Muscle of leg (tissue), 11 donors: ENCODE measurements around the gene ILDR2. TPM values are rescaled to one million over a fixed set of nuclear protein-coding genes. Genes with fewer than 3 reads are reported as not detected.

Experiments used
- DNase-seq: peaks from one replicate; pipeline ENCODE4 v3.0.0; 2013
- H3K27ac ChIP-seq: one replicate; pipeline ENCODE4 v1.5.1; 2013; ENCODE audit warnings: mild to moderate bottlenecking, low read length, control low read depth
- H3K27me3 ChIP-seq: one replicate; pipeline ENCODE4 v1.6.1; 2013; ENCODE audit warnings: low read length; ENCODE audit not compliant: control insufficient read depth, insufficient read depth
- H3K36me3 ChIP-seq: one replicate; pipeline ENCODE4 v1.6.1; 2013; ENCODE audit warnings: low read length; ENCODE audit not compliant: control insufficient read depth, insufficient read depth
- H3K4me1 ChIP-seq: one replicate; pipeline ENCODE4 v1.6.1; 2013; ENCODE audit warnings: low read length; ENCODE audit not compliant: control insufficient read depth, insufficient read depth
- H3K4me3 ChIP-seq: one replicate; pipeline ENCODE4 v1.5.1; 2013; ENCODE audit warnings: low read length, control low read depth
- H3K9me3 ChIP-seq: replicated peaks from 2 replicates; pipeline ENCODE4 v1.6.1; 2013; ENCODE audit warnings: low read depth, low read length; ENCODE audit not compliant: control insufficient read depth
- WGBS: methylation state at CpG from one replicate; pipeline ENCODE4 v1.1.5; 2013; ENCODE audit warnings: missing lambda C conversion rate; ENCODE audit not compliant: insufficient coverage; 5-methylcytosine and 5-hydroxymethylcytosine counted together
- polyA plus RNA-seq, 8 donors: library from polyadenylated mRNA; unstranded; fragments of 120-200 nt; gene quantifications; one replicate each; pipeline versions ENCODE4 v1.2.1 to v1.2.3, GENCODE V29; 2013; ENCODE audit warnings: inconsistent platforms in 1 of 8, low replicate concordance in 1 of 8; ENCODE audit not compliant: insufficient read length in 8 of 8, insufficient read depth in 1 of 8
- total RNA-seq: library from RNA; stranded (reverse); fragments of 120-200 nt; gene quantifications from one replicate; pipeline ENCODE4 v1.2.4, GENCODE V29; 2013

ILDR2 gene
- total and polyA plus RNA-seq, 9 donors, result 1.6 to 3.4 (median 2.4) TPM

- Histone ChIP-seq H3K4me3 (no peak overlapping the region), H3K9me3 (no peaks in the 10 kb centered on the region), H3K27ac (no peak overlapping the region), H3K27me3 (peaks cover 34% of the 10 kb centered on the region), H3K36me3 (no peaks in the 10 kb centered on the region), H3K4me1 (peaks cover 7% of the 10 kb centered on the region)
- DNase-seq, result no peak
- no CpG with 5 or more reads among the region's 2 CpGs for WGBS
Measured at GRCh38 chr1:166972826-166973225, 2.5 kb downstream of the ILDR2 start.

DNA sequence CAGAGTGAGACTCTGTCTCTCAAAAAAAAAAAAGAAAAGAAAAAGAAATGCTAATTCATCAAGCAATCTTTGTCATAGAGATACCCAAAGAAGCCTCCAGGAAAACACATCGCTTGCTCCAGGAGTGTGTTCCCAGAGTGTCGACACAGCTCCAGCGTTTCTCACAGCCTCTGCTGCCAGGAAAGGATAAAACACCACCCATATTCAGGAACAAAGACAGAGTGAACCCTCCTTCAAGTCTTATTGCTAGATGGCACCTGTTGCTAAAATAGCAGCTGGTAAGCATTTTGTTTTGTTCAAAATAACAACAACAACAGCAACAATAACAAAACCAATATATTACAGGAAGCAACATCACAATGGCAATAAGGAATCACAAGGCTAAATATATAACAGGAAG, 3.1 kb downstream of the ILDR2 start:
- 70% methylated on average over 2 of the region's 3 CpGs for WGBS
- Histone ChIP-seq H3K27ac (no peak overlapping the region), H3K9me3 (no peaks in the 10 kb centered on the region), H3K4me3 (no peak overlapping the region), H3K36me3 (no peaks in the 10 kb centered on the region), H3K27me3 (peaks cover 34% of the 10 kb centered on the region), H3K4me1 (peaks cover 7% of the 10 kb centered on the region)
- no peak for DNase-seq

- peaks cover 7% of the 10 kb centered on the region for H3K4me1 ChIP-seq
- H3K27ac ChIP-seq, result no peak overlapping the region
- no peak for DNase-seq
- no CpG with 5 or more reads among the region's 3 CpGs for WGBS
- H3K9me3 ChIP-seq, result no peaks in the 10 kb centered on the region
- no peak overlapping the region for H3K4me3 ChIP-seq
- no peaks in the 10 kb centered on the region for H3K36me3 ChIP-seq
- H3K27me3 ChIP-seq, result peaks cover 26% of the 10 kb centered on the region
Measured at GRCh38 chr1:166971252-166971651, 4.1 kb downstream of the ILDR2 start.

DNA sequence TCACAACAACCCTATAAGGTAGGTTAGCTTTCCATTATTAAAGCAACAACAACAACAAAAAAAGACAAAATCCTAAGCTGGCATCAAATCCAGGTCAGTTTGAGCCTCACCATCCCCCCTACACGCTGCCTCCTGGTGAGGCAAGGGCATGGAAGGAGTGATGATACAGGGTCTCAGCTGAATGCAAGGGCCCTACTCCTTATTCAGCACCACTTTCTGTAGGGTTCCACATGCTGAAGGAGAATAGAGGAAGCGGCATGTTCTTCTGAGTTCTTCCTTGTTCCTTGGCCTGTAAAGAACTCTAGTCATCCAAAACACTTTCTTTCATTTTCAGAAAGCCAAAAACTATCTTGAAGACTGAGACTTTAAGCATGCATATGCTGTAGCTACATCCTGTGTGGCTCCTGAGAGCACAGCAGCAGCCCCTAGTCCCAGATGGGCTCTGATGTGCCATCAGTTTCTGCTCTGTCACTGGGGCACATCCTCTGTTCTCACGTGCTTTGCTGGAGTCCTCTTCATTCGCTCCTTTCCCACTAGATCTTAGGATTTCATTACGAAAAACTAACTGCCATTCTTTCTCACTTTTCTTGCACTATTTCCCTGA, 6.2 kb downstream of the ILDR2 start:
- DNase-seq, result no peak
- Histone ChIP-seq H3K4me1 (no peaks in the 10 kb centered on the region), H3K27ac (no peak overlapping the region), H3K27me3 (peaks cover 16% of the 10 kb centered on the region), H3K9me3 (no peaks in the 10 kb centered on the region), H3K4me3 (no peak overlapping the region), H3K36me3 (no peaks in the 10 kb centered on the region)
- 74% methylated on average over 3 of the region's 5 CpGs for WGBS

- no peak for DNase-seq
- no peaks in the 10 kb centered on the region for H3K9me3 ChIP-seq
- peaks cover 2% of the 10 kb centered on the region for H3K27me3 ChIP-seq
- WGBS, result no CpG with 5 or more reads among the region's 1 CpG
- H3K36me3 ChIP-seq, result no peaks in the 10 kb centered on the region
- no peaks in the 10 kb centered on the region for H3K4me1 ChIP-seq
- H3K4me3 ChIP-seq, result no peak overlapping the region
- H3K27ac ChIP-seq, result no peak overlapping the region
Measured at GRCh38 chr1:166960858-166961474, 14.4 kb downstream of the ILDR2 start.

- no peaks in the 10 kb centered on the region for H3K9me3 ChIP-seq
- no peaks in the 10 kb centered on the region for H3K4me1 ChIP-seq
- no peak for DNase-seq
- no CpG with 5 or more reads among the region's 2 CpGs for WGBS
- no peaks in the 10 kb centered on the region for H3K27me3 ChIP-seq
- H3K27ac ChIP-seq, result no peak overlapping the region
- H3K4me3 ChIP-seq, result no peak overlapping the region
- H3K36me3 ChIP-seq, result no peaks in the 10 kb centered on the region
Measured at GRCh38 chr1:166956872-166957271, 18.5 kb downstream of the ILDR2 start.

GRCh38 chr1:166956057-166956850, 19.1 kb downstream of the ILDR2 start:
- Histone ChIP-seq H3K27ac (no peak overlapping the region), H3K4me3 (no peak overlapping the region), H3K4me1 (no peaks in the 10 kb centered on the region), H3K36me3 (no peaks in the 10 kb centered on the region), H3K27me3 (no peaks in the 10 kb centered on the region), H3K9me3 (no peaks in the 10 kb centered on the region)
- DNase-seq, result no peak
- 60% methylated on average over 1 of the region's 2 CpGs for WGBS

DNA sequence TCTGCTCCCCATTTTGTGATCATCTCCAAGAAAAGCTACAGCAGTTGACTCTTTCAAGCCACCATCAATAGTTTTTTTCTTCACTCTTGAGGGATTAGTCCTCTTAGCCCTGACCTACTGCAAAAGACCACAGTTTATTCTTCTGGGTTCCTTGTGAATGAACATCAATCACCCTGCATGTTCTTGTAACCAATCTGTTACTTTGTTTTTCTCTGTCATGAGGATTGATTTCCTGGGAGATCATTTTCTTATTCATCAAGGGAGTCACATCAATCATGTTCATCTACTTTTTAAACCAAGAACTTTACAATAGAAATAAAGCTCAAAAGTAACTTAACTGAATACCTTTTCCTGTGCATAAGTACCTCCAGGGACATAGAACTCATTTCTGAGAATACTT, 21.8 kb downstream of the ILDR2 start:
- H3K4me3 ChIP-seq, result no peak overlapping the region
- H3K4me1 ChIP-seq, result peaks cover 2% of the 10 kb centered on the region
- no peak for DNase-seq
- H3K36me3 ChIP-seq, result no peaks in the 10 kb centered on the region
- H3K9me3 ChIP-seq, result no peaks in the 10 kb centered on the region
- no peaks in the 10 kb centered on the region for H3K27me3 ChIP-seq
- no peak overlapping the region for H3K27ac ChIP-seq

DNA sequence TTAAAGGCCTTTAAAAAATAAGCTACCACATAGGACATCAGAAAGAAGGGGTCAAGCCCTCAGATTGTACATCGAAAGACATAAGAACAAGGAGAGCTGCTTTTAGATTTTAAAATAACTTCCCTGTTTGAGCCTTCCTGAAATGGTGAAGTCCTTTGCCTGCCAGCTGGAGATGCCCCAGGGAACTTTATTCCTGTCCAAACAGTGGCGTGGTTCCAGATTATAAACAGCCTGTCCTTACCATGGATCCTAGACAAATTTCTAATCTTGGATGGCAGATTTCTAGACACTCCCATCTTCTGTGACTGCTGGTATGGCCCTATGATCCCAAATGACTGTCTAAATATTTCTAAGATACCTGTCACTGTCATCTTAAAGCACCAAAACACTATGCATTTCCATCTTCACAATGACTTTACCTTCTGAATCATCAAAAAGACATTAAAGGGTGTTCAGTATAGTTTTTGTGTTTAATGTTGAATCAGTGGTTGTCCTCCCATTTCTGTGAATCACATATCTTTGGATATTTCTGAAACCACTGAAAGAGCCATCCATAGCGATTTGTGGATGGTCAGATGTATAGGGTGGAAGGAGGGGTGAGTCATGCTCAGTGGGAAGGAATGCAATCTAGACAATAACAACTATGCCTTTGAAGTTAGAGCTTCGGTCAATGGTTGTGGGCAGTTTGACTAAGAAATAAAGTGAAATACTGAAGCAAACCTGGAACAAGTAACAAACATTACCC, 23.2 kb downstream of the ILDR2 start:
- Histone ChIP-seq H3K4me3 (no peak overlapping the region), H3K9me3 (no peaks in the 10 kb centered on the region), H3K27ac (no peak overlapping the region), H3K4me1 (peaks cover 11% of the 10 kb centered on the region), H3K27me3 (peaks cover 7% of the 10 kb centered on the region), H3K36me3 (no peaks in the 10 kb centered on the region)
- peak; percentile 37 for DNase-seq
- 52% methylated on average over 3 of the region's 4 CpGs for WGBS

- Histone ChIP-seq H3K27ac (no peak overlapping the region), H3K36me3 (no peaks in the 10 kb centered on the region), H3K9me3 (no peaks in the 10 kb centered on the region), H3K27me3 (peaks cover 9% of the 10 kb centered on the region), H3K4me3 (no peak overlapping the region), H3K4me1 (peaks cover 13% of the 10 kb centered on the region)
- no CpG with 5 or more reads among the region's 2 CpGs for WGBS
- DNase-seq, result no peak
Measured at GRCh38 chr1:166951050-166951449, 24.3 kb downstream of the ILDR2 start.
